Stimulated activated CD4-positive, alpha-beta T cell treated with anti-CD3 and anti-CD28 coated beads, Interleukin-4, amount 100 ng/mL, for 24 hours (primary cell): ENCODE data around the gene SLC27A6.

Experiments used
- DNase-seq: peaks from one replicate; pipeline ENCODE4 v3.0.0-alpha.2; 2020

The SLC27A6 gene

GRCh38 chr5:129069292-129069691 lies 104.0 kb downstream of the SLC27A6 start:
- DNase-seq: no peak

- DNase-seq: no peak
Measured at GRCh38 chr5:129073111-129073510, 107.8 kb downstream of the SLC27A6 start.

DNA sequence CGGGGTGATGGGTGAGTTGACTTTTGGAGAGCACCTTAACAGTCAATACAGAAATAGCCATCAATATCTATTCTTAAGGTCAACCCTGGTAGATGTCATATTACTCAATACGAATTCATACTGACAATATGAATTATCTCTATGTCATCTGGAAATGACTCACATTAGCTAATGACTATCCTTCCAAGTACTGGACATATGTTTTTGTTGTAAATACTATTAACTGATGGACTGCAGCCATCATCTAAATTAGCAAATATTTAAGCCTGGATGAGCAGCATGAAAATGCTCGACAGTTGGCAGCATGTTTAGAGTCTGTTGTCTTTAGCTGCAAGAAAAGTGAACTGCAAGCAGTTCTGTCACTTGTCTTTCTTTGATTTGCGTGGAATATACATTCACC lies 109.6 kb downstream of the SLC27A6 start:
- no peak for DNase-seq

DNA sequence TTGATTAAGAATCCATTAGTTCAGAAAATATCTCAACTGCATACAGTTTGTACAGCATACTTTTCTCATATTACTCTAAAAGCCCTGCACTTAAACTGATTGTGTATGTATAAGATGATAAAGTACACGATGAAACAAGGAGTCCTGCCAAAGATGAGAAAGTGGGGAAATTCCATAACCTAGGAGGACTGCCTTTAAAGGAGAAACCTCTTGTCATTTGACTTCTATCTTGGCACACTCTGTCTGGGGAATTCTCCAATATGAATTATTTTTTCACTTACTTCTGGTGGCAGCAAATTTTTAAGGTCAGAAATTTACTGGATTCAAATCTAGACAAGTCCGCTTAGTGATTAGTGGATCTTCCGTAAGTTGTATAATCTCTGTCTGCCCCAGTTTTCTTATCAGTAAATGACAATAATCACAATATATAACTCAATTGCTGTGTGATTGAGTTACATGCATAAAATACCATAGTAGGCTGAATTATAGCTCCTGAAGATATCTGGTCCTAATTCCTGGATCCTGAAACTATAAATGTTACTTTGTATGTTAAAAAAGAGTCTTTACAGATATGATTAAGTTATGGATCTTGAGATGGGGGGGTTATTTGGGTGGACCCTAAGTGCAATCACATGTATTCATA lies 112.3 kb downstream of the SLC27A6 start:
- no peak for DNase-seq

- DNase-seq: no peak
Measured at GRCh38 chr5:129078247-129078646, 113.0 kb downstream of the SLC27A6 start.

- DNase-seq: no peak
Measured at GRCh38 chr5:129078660-129079059, 113.4 kb downstream of the SLC27A6 start.

GRCh38 chr5:129079496-129079895 lies 114.2 kb downstream of the SLC27A6 start:
- no peak for DNase-seq

DNA sequence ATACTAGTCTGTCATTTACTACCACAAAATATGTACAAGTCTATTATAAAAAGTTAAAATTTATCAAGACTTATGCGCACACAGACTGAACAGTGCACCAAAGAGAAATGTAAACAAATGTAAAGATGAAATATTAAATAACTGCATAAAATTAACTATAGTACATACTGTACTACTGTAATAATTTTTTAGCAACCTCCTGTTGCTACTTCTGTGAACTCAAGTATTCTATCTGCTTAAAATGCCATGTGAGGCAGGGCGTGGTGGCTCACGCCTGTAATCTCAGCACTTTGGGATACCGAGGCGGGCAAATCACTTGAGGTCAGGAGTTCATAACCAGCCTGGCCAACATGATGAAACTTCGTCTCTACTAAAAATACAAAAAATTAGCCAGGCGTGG lies 115.5 kb downstream of the SLC27A6 start:
- DNase-seq: no peak

- DNase-seq: no peak
Measured at GRCh38 chr5:129082225-129083136, 117.2 kb downstream of the SLC27A6 start.
